K562 (cell line): ENCODE data around the gene TMPRSS7. TPM values are rescaled to one million over a fixed set of nuclear protein-coding genes. Genes with fewer than 3 reads are reported as not detected.

ENCODE experiments used
- ATAC-seq: fragments of 200-7000 bp; cut with Tn5 transposase; 3 replicates; pipeline ENCODE4 v1.9.1; 2020; ENCODE audit warnings: moderate library complexity
- BruUV-seq: library from RNA; stranded (reverse); fragments of 400-500 nt; replicated peaks from 2 replicates; lab custom pipeline; 2021; lab: Mats Ljungman, UMichigan
- CTCF ChIA-PET: fragments of 300-600 bp; formaldehyde crosslinking; extraction: SDS; loops from one replicate; lab custom pipeline; 2021; ENCODE audit warnings: low intra/inter-chr PET ratio; lab: Yijun Ruan, JAX
- POLR2A ChIA-PET: fragments of 300-600, 350-650 bp; sonication (Branson Sonifier 250); formaldehyde crosslinking; extraction: SDS; loops from one replicate; lab custom pipeline; 2021; ENCODE audit warnings: antibody characterized with exemption, inconsistent platforms; lab: Yijun Ruan, JAX
- DNase-seq, 4 experiments: peaks; one replicate each; pipeline versions ENCODE4 v3.0.0 to v3.0.0-alpha.2; 2011 to 2018; ENCODE audit warnings: low spot score in 3 of 4, mixed read lengths in 3 of 4; ENCODE audit errors: extremely low read depth in 1 of 4
- FAIRE-seq: peaks from 2 replicates; lab custom pipeline; 2011; peaks lifted over from hg19 to GRCh38; lab: Jason Lieb, UNC
- H2AFZ ChIP-seq: 2 replicates; pipeline ENCODE4 v1.6.0; 2011; ENCODE audit warnings: low read depth, low read length, control low read depth, inconsistent platforms
- H3K27ac ChIP-seq: fragments of 200-600 bp; 3 replicates; pipeline ENCODE4 v1.8.0; 2011; ENCODE audit warnings: low read depth, mild to moderate bottlenecking, control low read depth, inconsistent platforms, low read length, moderate library complexity, mixed read lengths; ENCODE audit errors: extremely low read depth
- H3K27me3 ChIP-seq, 2 experiments: fragments of 300-600 bp in 1 of 2; 2 replicates in 1 of 2; 3 replicates in 1 of 2; pipeline versions ENCODE4 v1.6.0 to v1.8.0; 2011; ENCODE audit warnings: inconsistent platforms in 2 of 2, low read length in 2 of 2, mild to moderate bottlenecking in 1 of 2, mixed read lengths in 1 of 2, moderate library complexity in 1 of 2; ENCODE audit not compliant: control insufficient read depth in 2 of 2, insufficient read depth in 2 of 2
- H3K36me3 ChIP-seq: fragments of 300-600 bp; 3 replicates; pipeline ENCODE4 v1.8.0; 2011; ENCODE audit warnings: mild to moderate bottlenecking, low read length, inconsistent platforms; ENCODE audit not compliant: control insufficient read depth, insufficient read depth
- H3K4me1 ChIP-seq, 2 experiments: fragments of 200-600 bp in 1 of 2; replicated peaks in 1 of 2; 2 replicates in 1 of 2; 3 replicates in 1 of 2; pipeline versions ENCODE4 v1.5.1 to v1.8.0; 2011; ENCODE audit warnings: inconsistent platforms in 2 of 2, low read length in 2 of 2, mild to moderate bottlenecking in 1 of 2, mixed read lengths in 1 of 2, moderate library complexity in 1 of 2; ENCODE audit not compliant: control insufficient read depth in 2 of 2, insufficient read depth in 2 of 2
- H3K4me2 ChIP-seq: 2 replicates; pipeline ENCODE4 v1.6.1; 2011; ENCODE audit warnings: low read length, control low read depth, inconsistent platforms, mixed read lengths; ENCODE audit not compliant: insufficient read depth
- H3K4me3 ChIP-seq: fragments of 200-600 bp; sonication (generic), shearing (Covaris generic); 2 replicates; pipeline ENCODE4 v1.5.1; 2016; ENCODE audit warnings: control low read depth, inconsistent platforms
- H3K79me2 ChIP-seq: fragments of 200-600 bp; 3 replicates; pipeline ENCODE4 v1.8.0; 2011; ENCODE audit warnings: low read length, inconsistent platforms; ENCODE audit not compliant: control insufficient read depth, insufficient read depth
- H3K9ac ChIP-seq, 2 experiments: 2 replicates each; pipeline versions ENCODE4 v1.6.0 to v1.6.1; 2011; ENCODE audit warnings: low read depth in 2 of 2, low read length in 2 of 2, control low read depth in 1 of 2, inconsistent platforms in 1 of 2, mild to moderate bottlenecking in 1 of 2, mixed read lengths in 1 of 2; ENCODE audit not compliant: insufficient read depth in 1 of 2
- H3K9me1 ChIP-seq: one replicate; pipeline ENCODE4 v1.6.0; 2011; ENCODE audit warnings: inconsistent platforms, mild to moderate bottlenecking, low read length, moderate library complexity; ENCODE audit not compliant: control insufficient read depth, insufficient read depth
- H3K9me3 ChIP-seq: replicated peaks from 2 replicates; pipeline ENCODE4 v1.5.1; 2011; ENCODE audit warnings: low read depth, low read length, inconsistent platforms; ENCODE audit not compliant: control insufficient read depth, insufficient read depth
- H4K20me1 ChIP-seq: replicated peaks from 2 replicates; pipeline ENCODE4 v1.6.1; 2011; ENCODE audit warnings: low read length, inconsistent platforms, mixed read lengths; ENCODE audit not compliant: control insufficient read depth, insufficient read depth
- CBX1 ChIP-seq: sonication (generic); IDR thresholded peaks from 2 replicates; pipeline ENCODE4 v1.6.1; 2016; ENCODE audit warnings: antibody characterized with exemption, low read depth, mild to moderate bottlenecking
- FOXJ2 ChIP-seq: fragments of 200-800 bp; sonication (Bioruptor generic); IDR thresholded peaks from 2 replicates; pipeline ENCODE4 v1.6.1; 2016; ENCODE audit warnings: missing genetic modification characterization, missing compliant biosample characterization
- HNRNPLL ChIP-seq: fragments of 200-400 bp; formaldehyde crosslinking; IDR thresholded peaks from 2 replicates; pipeline ENCODE4 v1.6.1; 2017; ENCODE audit warnings: low read length, low read depth, mild to moderate bottlenecking; ENCODE audit not compliant: poor library complexity, severe bottlenecking
- PTRF ChIP-seq: fragments of 450-650 bp; IDR thresholded peaks from 2 replicates; pipeline ENCODE4 v1.6.1; 2016; ENCODE audit warnings: mild to moderate bottlenecking, missing genetic modification characterization, missing compliant biosample characterization
- PTTG1 ChIP-seq: fragments of 450-650 bp; IDR thresholded peaks from 2 replicates; pipeline ENCODE4 v1.6.1; 2016; ENCODE audit warnings: low read depth, mild to moderate bottlenecking, missing genetic modification characterization, missing compliant biosample characterization
- RBM15 ChIP-seq: fragments of 200-400 bp; formaldehyde crosslinking; IDR thresholded peaks from 2 replicates; pipeline ENCODE4 v1.6.1; 2018; ENCODE audit warnings: mild to moderate bottlenecking, low read length, moderate library complexity; ENCODE audit not compliant: insufficient read depth
- ZNF134 ChIP-seq: fragments of 250-450 bp; sonication (Bioruptor Pico); conservative IDR thresholded peaks from 2 replicates; pipeline ENCODE4 v1.4.0; 2020
- WGBS: fragments of 100-300 bp; shearing (Covaris generic); methylation state at CpG from one replicate; pipeline ENCODE4 v1.1.6; 2016; ENCODE audit warnings: low coverage, mixed read lengths; ENCODE audit not compliant: insufficient coverage; ENCODE audit errors: missing lambda C conversion rate; 5-methylcytosine and 5-hydroxymethylcytosine counted together
- in situ Hi-C: fragments of 300-500 bp; cut with MboI; formaldehyde crosslinking; loops from 4 replicates; pipeline ENCODE4 v1.15.0; 2018; ENCODE audit warnings: inconsistent platforms, mixed read lengths
- intact Hi-C: fragments of 100-400 bp; cut with micrococcal nuclease; formaldehyde crosslinking; loops from 2 replicates; pipeline ENCODE4 v1.14.2; 2022
- polyA plus RNA-seq, 8 experiments: library from polyadenylated mRNA; depleted of rRNA in 4 of 8; stranded (reverse) in 5 of 8; unstranded in 3 of 8; fragments of >200 nt; fragmentation: Nextera tagmentation in 2 of 8; fragmentation: Illumina TruSeq in 1 of 8; extraction: Ambion mirVana in 2 of 8; extraction: Trizol in 1 of 8; gene quantifications; 2 replicates each; pipeline versions ENCODE4 v1.2.1 to v1.2.3, GENCODE V29; 2011 to 2014; ENCODE audit warnings: inconsistent platforms in 1 of 8, missing spikeins in 1 of 8
- total RNA-seq, 7 experiments: library from RNA; depleted of rRNA in 6 of 7; stranded (reverse); fragments of >200 nt in 6 of 7; fragmentation: Illumina TruSeq in 2 of 7; extraction: Trizol in 2 of 7; gene quantifications; 2 replicates each; pipeline versions ENCODE4 v1.2.1 to v1.2.3, GENCODE V29; 2011 to 2021; ENCODE audit warnings: low replicate concordance in 1 of 7

TMPRSS7 gene
- total and polyA plus RNA-seq, 9 of the 15 experiments (the other 6 are each of a cell fraction or from before 2014, with no cell fraction given) = not detected

DNA sequence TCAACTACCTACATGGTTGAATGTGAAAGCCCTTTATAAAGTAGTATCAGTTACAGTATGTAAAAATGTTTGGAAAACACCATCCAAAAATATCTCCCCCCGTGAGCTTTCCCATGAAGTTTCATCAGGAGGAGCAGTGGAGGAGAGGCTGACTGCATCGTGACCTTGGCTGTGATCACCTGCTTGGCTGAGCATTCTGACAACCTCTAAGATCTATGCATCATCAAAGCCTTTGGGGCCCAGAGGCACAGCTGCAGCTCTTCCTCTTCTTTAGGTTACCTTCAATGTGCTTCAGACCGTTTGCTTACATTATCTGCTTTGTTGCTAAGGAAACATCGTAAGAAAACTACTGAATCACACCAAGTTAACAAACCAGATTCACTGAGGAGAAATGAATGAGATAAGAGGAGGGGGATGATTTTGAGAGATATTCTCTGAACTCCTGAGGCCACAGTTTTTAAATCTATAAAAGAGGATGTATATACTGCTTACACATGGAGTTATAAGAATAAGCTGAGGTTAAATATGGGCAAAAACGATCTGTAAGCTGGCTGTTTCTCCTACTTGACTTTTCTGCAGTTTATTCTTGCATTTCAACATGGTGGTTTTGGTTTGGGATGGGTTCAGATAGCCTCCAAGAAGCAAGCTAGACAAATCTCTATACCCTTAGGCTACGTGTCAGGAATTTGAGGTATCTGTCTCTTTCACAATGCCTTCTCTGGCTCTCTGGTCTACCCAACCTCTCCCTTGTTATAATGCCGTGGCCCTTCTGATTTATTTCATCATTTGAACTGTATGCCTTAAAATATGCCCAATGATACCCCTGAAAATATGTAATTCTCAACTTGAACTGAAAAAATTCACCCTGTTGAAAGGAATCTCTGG, 94.5 kb downstream of the TMPRSS7 start:
- no peaks in the 10 kb centered on the region for H3K79me2 ChIP-seq
- FAIRE-seq = no peak
- TF ChIP-seq FOXJ2 (tag) (peak; percentile 75), CBX1 (no peak), PTTG1 (tag) (no peak), RBM15 (no peak), ZNF134 (CRISPR knock-in tag) (no peak), HNRNPLL (peak; percentile 74), PTRF (no peak)
- H3K4me3 ChIP-seq = no peak overlapping the region
- no peaks in the 10 kb centered on the region for H3K9me1 ChIP-seq
- no peaks in the 10 kb centered on the region for H3K27me3 ChIP-seq
- 4% methylated on average over 6 of the region's 7 CpGs for WGBS
- intact Hi-C loops (no loop called here), in situ Hi-C loops (no loop called here)
- no peaks in the 10 kb centered on the region for H3K9me3 ChIP-seq
- no peak overlapping the region for H2AFZ ChIP-seq
- no peaks in the 10 kb centered on the region for H4K20me1 ChIP-seq
- no peaks in the 10 kb centered on the region for H3K36me3 ChIP-seq
- no peak for DNase-seq
- no TSS peak for BruUV-seq
- CTCF ChIA-PET = no interaction called here
- H3K27ac ChIP-seq = no peak overlapping the region
- H3K4me1 ChIP-seq = no peaks in the 10 kb centered on the region
- no peak overlapping the region for H3K4me2 ChIP-seq
- no peak for ATAC-seq
- POLR2A ChIA-PET = no interaction called here
- H3K9ac ChIP-seq = no peak overlapping the region
